Mesenchymal stem cell (in vitro differentiated cells and primary cell): ENCODE data around the gene NUDT3.
A peak's percentile ranks its signal among the peaks of the same experiment; 100 is the strongest.
"Not testable (repeated sequence)": the region's sequence is repeated elsewhere in the genome, so short reads cannot be mapped to it uniquely, and the experiment has no call there.

ENCODE experiments used
- DNase-seq: peaks from one replicate; pipeline ENCODE4 v3.0.0-alpha.2; 2013
- H2AFZ ChIP-seq: one replicate; pipeline ENCODE4 v1.6.1; 2013; ENCODE audit warnings: low read depth, mild to moderate bottlenecking, control low read depth, inconsistent platforms, low read length, moderate library complexity
- H2AK5ac ChIP-seq: 2 replicates; pipeline ENCODE4 v1.6.1; 2013; ENCODE audit warnings: low read length, moderate library complexity, mild to moderate bottlenecking, inconsistent platforms; ENCODE audit not compliant: severe bottlenecking
- H2BK120ac ChIP-seq: one replicate; pipeline ENCODE4 v1.6.1; 2013; ENCODE audit warnings: low read depth, mild to moderate bottlenecking, inconsistent platforms, low read length, moderate library complexity
- H2BK12ac ChIP-seq, 2 experiments: one replicate each; pipeline ENCODE4 v1.6.1; 2013; ENCODE audit warnings: inconsistent platforms in 2 of 2, low read length in 2 of 2, mild to moderate bottlenecking in 2 of 2, moderate library complexity in 2 of 2, control low read depth in 1 of 2
- H2BK15ac ChIP-seq: one replicate; pipeline ENCODE4 v1.6.1; 2013; ENCODE audit warnings: mild to moderate bottlenecking, low read depth, inconsistent platforms; ENCODE audit not compliant: poor library complexity, severe bottlenecking
- H2BK5ac ChIP-seq: 2 replicates; pipeline ENCODE4 v1.6.1; 2013; ENCODE audit warnings: low read depth, mild to moderate bottlenecking, low read length, control low read depth, inconsistent platforms; ENCODE audit not compliant: poor library complexity, severe bottlenecking
- H3K14ac ChIP-seq, 2 experiments: one replicate each; pipeline ENCODE4 v1.6.1; 2013; ENCODE audit warnings: inconsistent platforms in 2 of 2, low read length in 2 of 2, control low read depth in 1 of 2, mild to moderate bottlenecking in 1 of 2, moderate library complexity in 1 of 2
- H3K18ac ChIP-seq, 2 experiments: one replicate each; pipeline ENCODE4 v1.6.1; 2013; ENCODE audit warnings: inconsistent platforms in 2 of 2, low read length in 2 of 2, control low read depth in 1 of 2, low read depth in 1 of 2, mild to moderate bottlenecking in 1 of 2
- H3K23ac ChIP-seq, 2 experiments: one replicate each; pipeline ENCODE4 v1.6.1; 2013; ENCODE audit warnings: inconsistent platforms in 2 of 2, low read length in 2 of 2, mild to moderate bottlenecking in 2 of 2, moderate library complexity in 2 of 2, control low read depth in 1 of 2
- H3K27ac ChIP-seq: 2 replicates; pipeline ENCODE4 v1.5.1; 2013; ENCODE audit warnings: mild to moderate bottlenecking, moderate library complexity, low read length, control low read depth, inconsistent platforms; ENCODE audit not compliant: poor library complexity, severe bottlenecking
- H3K27me3 ChIP-seq, 2 experiments: 2 replicates each; pipeline versions ENCODE4 v1.6.1 to v1.7.0; 2013; ENCODE audit warnings: low read length in 2 of 2, mild to moderate bottlenecking in 2 of 2, moderate library complexity in 2 of 2, control low read depth in 1 of 2, inconsistent platforms in 1 of 2; ENCODE audit not compliant: control insufficient read depth in 1 of 2, insufficient read depth in 1 of 2
- H3K36me3 ChIP-seq, 2 experiments: 2 replicates each; pipeline versions ENCODE4 v1.6.1 to v1.7.0; 2013; ENCODE audit warnings: low read length in 2 of 2, control low read depth in 1 of 2, inconsistent platforms in 1 of 2, low read depth in 1 of 2, mild to moderate bottlenecking in 1 of 2; ENCODE audit not compliant: insufficient read depth in 2 of 2, control insufficient read depth in 1 of 2
- H3K4ac ChIP-seq, 2 experiments: one replicate each; pipeline ENCODE4 v1.6.1; 2013; ENCODE audit warnings: inconsistent platforms in 2 of 2, low read length in 2 of 2, mild to moderate bottlenecking in 2 of 2, moderate library complexity in 2 of 2, control low read depth in 1 of 2, low read depth in 1 of 2
- H3K4me1 ChIP-seq: 2 replicates; pipeline ENCODE4 v1.6.1; 2013; ENCODE audit warnings: low read depth, low read length, control low read depth; ENCODE audit not compliant: control insufficient read depth, insufficient read depth
- H3K4me2 ChIP-seq: 2 replicates; pipeline ENCODE4 v1.6.1; 2013; ENCODE audit warnings: low read length, mild to moderate bottlenecking, inconsistent platforms; ENCODE audit not compliant: poor library complexity, severe bottlenecking
- H3K4me3 ChIP-seq, 2 experiments: 2 replicates each; pipeline versions ENCODE4 v1.5.1 to v1.7.0; 2013; ENCODE audit warnings: low read length in 2 of 2, mild to moderate bottlenecking in 2 of 2, control low read depth in 1 of 2, low read depth in 1 of 2; ENCODE audit not compliant: insufficient read depth in 1 of 2
- H3K79me1 ChIP-seq: replicated peaks from 2 replicates; pipeline ENCODE4 v1.6.1; 2013; ENCODE audit warnings: mild to moderate bottlenecking, control low read depth, low read length, inconsistent platforms; ENCODE audit not compliant: poor library complexity, severe bottlenecking
- H3K9ac ChIP-seq: 2 replicates; pipeline ENCODE4 v1.7.0; 2013; ENCODE audit warnings: mild to moderate bottlenecking, low read length, moderate library complexity
- H3K9me3 ChIP-seq: 2 replicates; pipeline ENCODE4 v1.7.0; 2013; ENCODE audit warnings: mild to moderate bottlenecking, low read length; ENCODE audit not compliant: control insufficient read depth
- H4K8ac ChIP-seq: one replicate; pipeline ENCODE4 v1.6.1; 2013; ENCODE audit warnings: inconsistent platforms, mild to moderate bottlenecking, low read length, moderate library complexity
- H4K91ac ChIP-seq: one replicate; pipeline ENCODE4 v1.6.1; 2013; ENCODE audit warnings: mild to moderate bottlenecking, low read length, inconsistent platforms
- WGBS: methylation state at CpG from one replicate; pipeline ENCODE4 v1.1.7; 2013; ENCODE audit warnings: mixed read lengths; 5-methylcytosine and 5-hydroxymethylcytosine counted together

The NUDT3 gene

GRCh38 chr6:34369385-34369784, 23.1 kb downstream of the NUDT3 start:
- Histone ChIP-seq H3K4me2 (no peak overlapping the region), H3K9me3 (no peaks in the 10 kb centered on the region), H3K27ac (no peak overlapping the region), H2BK120ac (no peak overlapping the region), H2BK15ac (no peak overlapping the region), H2AFZ (no peak overlapping the region), H4K91ac (no peak overlapping the region), H2BK5ac (no peak overlapping the region), H4K8ac (no peak overlapping the region), H2BK12ac (no peak overlapping the region), H3K79me1 (peaks cover 9% of the 10 kb centered on the region), H3K4me1 (peaks cover 5% of the 10 kb centered on the region), H3K23ac (no peak overlapping the region), H3K4me3 (no peak overlapping the region), H3K27me3 (no peaks in the 10 kb centered on the region), H3K36me3 (peaks cover 0 to 6% of the 10 kb centered on the region in 2 experiments), H3K4ac (no peak overlapping the region), H3K14ac (no peak overlapping the region), H3K9ac (no peak overlapping the region), H2AK5ac (no peak overlapping the region), H3K18ac (no peak overlapping the region)
- 98% methylated on average over 4 of the region's 4 CpGs for WGBS
- DNase-seq = no peak

- Histone ChIP-seq H3K79me1 (peaks cover 9% of the 10 kb centered on the region), H3K27me3 (no peaks in the 10 kb centered on the region), H3K9me3 (no peaks in the 10 kb centered on the region), H3K4me3 (no peak overlapping the region), H3K4me2 (no peak overlapping the region), H2AK5ac (no peak overlapping the region), H2AFZ (no peak overlapping the region), H3K14ac (peak overlapping the region in 1 of 2 experiments; percentile 81), H3K23ac (no peak overlapping the region), H2BK120ac (no peak overlapping the region), H3K36me3 (peaks cover 0 to 6% of the 10 kb centered on the region in 2 experiments), H2BK15ac (no peak overlapping the region), H3K18ac (peak overlapping the region in 1 of 2 experiments; percentile 80), H3K4ac (no peak overlapping the region), H3K4me1 (peaks cover 5% of the 10 kb centered on the region), H3K27ac (peak overlapping the region; percentile 50), H3K9ac (no peak overlapping the region), H2BK5ac (no peak overlapping the region), H4K8ac (no peak overlapping the region), H4K91ac (no peak overlapping the region), H2BK12ac (peak overlapping the region in 1 of 2 experiments; percentile 71)
- 100% methylated on average over 1 of the region's 3 CpGs for WGBS
- DNase-seq = no peak
Observed at GRCh38 chr6:34366639-34366921, 25.9 kb downstream of the NUDT3 start.

- not testable (repeated sequence) for H3K9me3 ChIP-seq, H2AK5ac ChIP-seq, H3K4me1 ChIP-seq, H3K36me3 ChIP-seq, H3K79me1 ChIP-seq, H3K27me3 ChIP-seq, H3K4me2 ChIP-seq, H3K23ac ChIP-seq, H3K4ac ChIP-seq, H2BK15ac ChIP-seq, H3K4me3 ChIP-seq, H4K91ac ChIP-seq, H2BK5ac ChIP-seq, H4K8ac ChIP-seq, H3K9ac ChIP-seq, H2AFZ ChIP-seq, H2BK120ac ChIP-seq
- Histone ChIP-seq H3K27ac (peak overlapping the region; percentile 50), H3K14ac (peak overlapping the region in 1 of 2 experiments; percentile 81), H2BK12ac (peak overlapping the region in 1 of 2 experiments; percentile 71), H3K18ac (peak overlapping the region in 1 of 2 experiments; percentile 80)
- peak; percentile 90 for DNase-seq
- WGBS = 61% methylated on average over 6 of the region's 9 CpGs
Observed at GRCh38 chr6:34365781-34366638, 26.5 kb downstream of the NUDT3 start.

- H3K9ac ChIP-seq, H3K79me1 ChIP-seq, H3K4me3 ChIP-seq, H3K4ac ChIP-seq, H2BK120ac ChIP-seq, H3K27ac ChIP-seq, H3K36me3 ChIP-seq, H2AK5ac ChIP-seq, H2BK15ac ChIP-seq, H3K18ac ChIP-seq, H2AFZ ChIP-seq, H3K4me2 ChIP-seq, H4K91ac ChIP-seq, H2BK12ac ChIP-seq, H3K9me3 ChIP-seq, DNase-seq, H4K8ac ChIP-seq, H2BK5ac ChIP-seq, H3K23ac ChIP-seq, H3K27me3 ChIP-seq, H3K14ac ChIP-seq: not testable (repeated sequence)
- peaks cover 16% of the 10 kb centered on the region for H3K4me1 ChIP-seq
- 94% methylated on average over 8 of the region's 9 CpGs for WGBS
Observed at GRCh38 chr6:34363681-34364075, 28.8 kb downstream of the NUDT3 start.
